HepG2 (cell line): ENCODE results near the gene SOX13. TPM values are rescaled to one million over a fixed set of nuclear protein-coding genes. Genes with fewer than 3 reads are reported as not detected.
A peak's percentile ranks its signal among the peaks of the same experiment; 100 is the strongest.

Experiments
- ADNP ChIP-seq: sonication (generic); formaldehyde crosslinking; IDR thresholded peaks from 2 replicates; pipeline ENCODE4 v1.4.0; 2020; ENCODE audit warnings: missing genetic modification reagents
- BORCS8-MEF2B ChIP-seq: sonication (generic); formaldehyde crosslinking; IDR thresholded peaks from 2 replicates; pipeline ENCODE4 v1.8.0; 2022; ENCODE audit warnings: mild to moderate bottlenecking, missing genetic modification reagents
- CC2D1A ChIP-seq: sonication (generic); formaldehyde crosslinking; IDR thresholded peaks from 2 replicates; pipeline ENCODE4 v1.8.1; 2023; ENCODE audit warnings: mild to moderate bottlenecking, missing genetic modification reagents
- CREB3 ChIP-seq: sonication (generic); formaldehyde crosslinking; IDR thresholded peaks from 2 replicates; pipeline ENCODE4 v1.5.0; 2020; ENCODE audit warnings: missing genetic modification reagents
- ESRRA ChIP-seq: sonication (generic); formaldehyde crosslinking; IDR thresholded peaks from 2 replicates; pipeline ENCODE4 v1.5.1; 2020; ENCODE audit warnings: mild to moderate bottlenecking, low read depth, missing genetic modification reagents
- ETV6 ChIP-seq: sonication (generic); formaldehyde crosslinking; conservative IDR thresholded peaks from 2 replicates; pipeline ENCODE4 v1.4.0; 2020; ENCODE audit warnings: missing genetic modification reagents
- FOSL2 ChIP-seq: sonication (generic); formaldehyde crosslinking; IDR thresholded peaks from 2 replicates; pipeline ENCODE4 v1.4.0; 2020; ENCODE audit warnings: missing genetic modification reagents
- FOXA3 ChIP-seq: IDR thresholded peaks from 2 replicates; pipeline ENCODE4 v1.6.1; 2016; ENCODE audit warnings: missing genetic modification reagents, missing compliant biosample characterization
- HNRNPK ChIP-seq: fragments of 200-400 bp; formaldehyde crosslinking; IDR thresholded peaks from 2 replicates; pipeline ENCODE4 v1.6.1; 2018; ENCODE audit warnings: low read length, low read depth, moderate library complexity, mild to moderate bottlenecking; ENCODE audit not compliant: poor library complexity, severe bottlenecking
- IKZF5 ChIP-seq: IDR thresholded peaks from 2 replicates; pipeline ENCODE4 v1.6.1; 2018; ENCODE audit warnings: missing genetic modification reagents, mild to moderate bottlenecking, missing compliant biosample characterization
- KDM2A ChIP-seq: sonication (generic); formaldehyde crosslinking; IDR thresholded peaks from 2 replicates; pipeline ENCODE4 v1.4.0; 2020; ENCODE audit warnings: low read depth, missing genetic modification reagents, borderline replicate concordance
- KLF13 ChIP-seq: sonication (generic); formaldehyde crosslinking; IDR thresholded peaks from 2 replicates; pipeline ENCODE4 v1.4.0; 2020; ENCODE audit warnings: mild to moderate bottlenecking, missing genetic modification reagents
- MYC ChIP-seq: sonication (generic); formaldehyde crosslinking; IDR thresholded peaks from 2 replicates; pipeline ENCODE4 v1.9.0; 2021; ENCODE audit warnings: missing genetic modification reagents, borderline replicate concordance
- NRL ChIP-seq: sonication (generic); formaldehyde crosslinking; IDR thresholded peaks from 2 replicates; pipeline ENCODE4 v1.5.0; 2020; ENCODE audit warnings: missing genetic modification reagents, mild to moderate bottlenecking, moderate library complexity, borderline replicate concordance
- SOX13 ChIP-seq, 3 experiments: fragments of 450-650 bp in 1 of 3; sonication (generic) in 1 of 3; formaldehyde crosslinking in 1 of 3; IDR thresholded peaks in 2 of 3; conservative IDR thresholded peaks in 1 of 3; 2 replicates each; pipeline versions ENCODE4 v1.5.0 to v1.6.1; 2016 to 2020; ENCODE audit warnings: antibody characterized with exemption in 1 of 3, mild to moderate bottlenecking in 1 of 3, missing compliant biosample characterization in 1 of 3, missing genetic modification reagents in 1 of 3, moderate library complexity in 1 of 3
- TAF1 ChIP-seq: sonication (generic); formaldehyde crosslinking; IDR thresholded peaks from 2 replicates; pipeline ENCODE4 v1.4.0; 2020; ENCODE audit warnings: missing genetic modification reagents
- TFDP2 ChIP-seq: sonication (generic); formaldehyde crosslinking; IDR thresholded peaks from 2 replicates; pipeline ENCODE4 v1.4.0; 2020; ENCODE audit warnings: missing genetic modification reagents
- YY1 ChIP-seq: IDR thresholded peaks from 2 replicates; pipeline ENCODE4 v1.6.1; 2011; ENCODE audit warnings: low read length, low read depth, moderate library complexity, mild to moderate bottlenecking; ENCODE audit not compliant: insufficient read depth, insufficient replicate concordance
- ZBTB44 ChIP-seq: sonication (generic); formaldehyde crosslinking; IDR thresholded peaks from 2 replicates; pipeline ENCODE4 v1.4.0; 2020; ENCODE audit warnings: missing genetic modification reagents
- ZFY ChIP-seq: sonication (generic); formaldehyde crosslinking; IDR thresholded peaks from 2 replicates; pipeline ENCODE4 v1.4.0; 2020; ENCODE audit warnings: missing genetic modification reagents
- ZKSCAN8 ChIP-seq: IDR thresholded peaks from 2 replicates; pipeline ENCODE4 v1.6.1; 2016; ENCODE audit warnings: borderline replicate concordance, missing genetic modification reagents, missing compliant biosample characterization
- ZNF703 ChIP-seq: sonication (generic); formaldehyde crosslinking; IDR thresholded peaks from 2 replicates; pipeline ENCODE4 v1.5.1; 2020; ENCODE audit warnings: missing genetic modification reagents, mild to moderate bottlenecking, moderate library complexity, borderline replicate concordance
- ZNF768 ChIP-seq: sonication (generic); formaldehyde crosslinking; IDR thresholded peaks from 2 replicates; pipeline ENCODE4 v1.4.0; 2020; ENCODE audit warnings: missing genetic modification reagents
- ZNF792 ChIP-seq: IDR thresholded peaks from 2 replicates; pipeline ENCODE4 v1.6.1; 2016
- polyA plus RNA-seq, 8 experiments: library from polyadenylated mRNA; depleted of rRNA in 3 of 8; stranded (reverse) in 7 of 8; unstranded in 1 of 8; fragments of >200 nt; fragmentation: Illumina TruSeq in 4 of 8; extraction: Trizol in 4 of 8; gene quantifications; 2 replicates each; pipeline versions ENCODE4 v1.2.1 to v1.2.3, GENCODE V29; 2011 to 2016; ENCODE audit warnings: low read depth in 4 of 8, missing spikeins in 1 of 8, mixed read lengths in 1 of 8; ENCODE audit not compliant: insufficient read depth in 1 of 8
- total RNA-seq, 5 experiments: library from RNA; depleted of rRNA; stranded (reverse); fragments of >200 nt; fragmentation: Illumina TruSeq; extraction: Trizol; gene quantifications; 2 replicates each; pipeline ENCODE4 v1.2.3, GENCODE V29; 2016; ENCODE audit warnings: low read depth in 1 of 5

SOX13 gene
- total and polyA plus RNA-seq, 2 of the 13 experiments (the other 11 are each of a cell fraction or from before 2014, with no cell fraction given): 13.3 to 15.8 TPM

GRCh38 chr1:204151552-204152309, 78.8 kb downstream of the SOX13 start, which contains the start of gene ETNK2 (continued):
- TF ChIP-seq ZBTB44 (CRISPR knock-in tag) (no peak), ETV6 (no peak), IKZF5 (CRISPR knock-in tag) (peak; percentile 25; the same call in 1 of the 2 replicates), NRL (CRISPR knock-in tag) (0 out of 2 replicates have a peak, but pooled peaks have one; percentile 43), SOX13 (IDR thresholded peaks at IDR 0.05) (no peak), SOX13 (CRISPR knock-in tag; conservative IDR thresholded peaks at IDR 0.05 in 1 of 2, IDR thresholded peaks at IDR 0.05 in 1 of 2) (0 out of 4 replicates have a peak, but pooled peaks of 1 of the 2 experiments have one; percentile 18), CREB3 (CRISPR knock-in tag) (no peak), YY1 (no peak), BORCS8-MEF2B (CRISPR knock-in tag) (0 out of 2 replicates have a peak, but pooled peaks have one; percentile 50), ZKSCAN8 (CRISPR knock-in tag) (no peak), ZNF792 (CRISPR knock-in tag) (no peak), MYC (peak; percentile 43; the same call in 1 of the 2 replicates), TAF1 (CRISPR knock-in tag) (peak; percentile 22; the same call in 1 of the 2 replicates), ZFY (CRISPR knock-in tag) (0 out of 2 replicates have a peak, but pooled peaks have one; percentile 13), CC2D1A (CRISPR knock-in tag) (no peak), ZNF703 (CRISPR knock-in tag) (no peak), FOXA3 (CRISPR knock-in tag) (0 out of 2 replicates have a peak, but pooled peaks have one; percentile 14), HNRNPK (peak; percentile 67), KDM2A (CRISPR knock-in tag) (peak; percentile 54; the same call in 1 of the 2 replicates), FOSL2 (CRISPR knock-in tag) (peak; percentile 48), ADNP (CRISPR knock-in tag) (no peak), TFDP2 (CRISPR knock-in tag) (0 out of 2 replicates have a peak, but pooled peaks have one; percentile 23), ESRRA (CRISPR knock-in tag) (no peak), ZNF768 (peak; percentile 35; the same call in 1 of the 2 replicates), KLF13 (CRISPR knock-in tag) (0 out of 2 replicates have a peak, but pooled peaks have one; percentile 57)
